Skeletal muscle tissue (tissue), 4 donors: Measurements from ENCODE around the gene SENP8. TPM values are rescaled to one million over a fixed set of nuclear protein-coding genes. Genes with fewer than 3 reads are reported as not detected.

Experiments used
- H3K27ac ChIP-seq: one replicate; pipeline ENCODE4 v1.7.0; 2013; ENCODE audit warnings: mild to moderate bottlenecking, low read depth, low read length, inconsistent platforms
- H3K27me3 ChIP-seq, 3 donors: one replicate each; pipeline ENCODE4 v1.7.0; 2013; ENCODE audit warnings: low read length in 3 of 3; ENCODE audit not compliant: control insufficient read depth in 3 of 3, insufficient read depth in 3 of 3
- H3K36me3 ChIP-seq, 3 donors: one replicate each; pipeline ENCODE4 v1.7.0; 2013; ENCODE audit warnings: low read length in 3 of 3; ENCODE audit not compliant: control insufficient read depth in 3 of 3, insufficient read depth in 3 of 3
- H3K4me1 ChIP-seq, 3 donors: one replicate each; pipeline ENCODE4 v1.7.0; 2013; ENCODE audit warnings: low read length in 3 of 3, mild to moderate bottlenecking in 3 of 3; ENCODE audit not compliant: control insufficient read depth in 3 of 3, insufficient read depth in 3 of 3
- H3K4me3 ChIP-seq, 3 donors: one replicate each; pipeline ENCODE4 v1.7.0; 2013; ENCODE audit warnings: low read length in 3 of 3
- H3K9ac ChIP-seq, 3 donors: one replicate each; pipeline ENCODE4 v1.7.0; 2013; ENCODE audit warnings: low read length in 3 of 3, mild to moderate bottlenecking in 3 of 3, moderate library complexity in 2 of 3, low read depth in 1 of 3
- H3K9me3 ChIP-seq, 3 donors: one replicate each; pipeline ENCODE4 v1.7.0; 2013; ENCODE audit warnings: low read length in 3 of 3; ENCODE audit not compliant: control insufficient read depth in 3 of 3
- total RNA-seq: library from RNA; depleted of rRNA; stranded (reverse); fragments of >200 nt; gene quantifications from one replicate; pipeline ENCODE4 v1.2.3, GENCODE V29; 2014
- donor health status: Osteomylitis.

Gene SENP8
- total RNA-seq, 1 donor from 2014 or later = 2.1 TPM

- Histone ChIP-seq H3K27ac (no peak overlapping the region), H3K9me3 (no peaks in the 10 kb centered on the region), H3K9ac (no peak overlapping the region), H3K36me3 (no peaks in the 10 kb centered on the region), H3K27me3 (no peaks in the 10 kb centered on the region), H3K4me3 (no peak overlapping the region), H3K4me1 (no peaks in the 10 kb centered on the region)
These were observed 29.2 kb downstream of the SENP8 start for GRCh38 chr15:72147418-72147817.

GRCh38 chr15:72153269-72154000, 35.2 kb downstream of the SENP8 start:
- Histone ChIP-seq H3K9me3 (no peaks in the 10 kb centered on the region), H3K27me3 (no peaks in the 10 kb centered on the region), H3K27ac (no peak overlapping the region), H3K4me1 (peaks cover 13 to 15% (median 13%) of the 10 kb centered on the region in 3 donors), H3K9ac (no peak overlapping the region), H3K36me3 (no peaks in the 10 kb centered on the region), H3K4me3 (no peak overlapping the region)

- Histone ChIP-seq H3K9ac (no peak overlapping the region), H3K4me1 (peaks cover 13 to 15% (median 13%) of the 10 kb centered on the region in 3 donors), H3K4me3 (no peak overlapping the region), H3K9me3 (no peaks in the 10 kb centered on the region), H3K27ac (no peak overlapping the region), H3K27me3 (no peaks in the 10 kb centered on the region), H3K36me3 (no peaks in the 10 kb centered on the region)
These were observed 36.1 kb downstream of the SENP8 start for GRCh38 chr15:72154316-72154715.

- Histone ChIP-seq H3K9ac (peak overlapping the region; percentile 23 to 77 (median 55)), H3K4me3 (peak overlapping the region; percentile 63 to 89 (median 84)), H3K27ac (peak overlapping the region; percentile 1), H3K36me3 (no peaks in the 10 kb centered on the region), H3K4me1 (peaks cover 13 to 15% (median 13%) of the 10 kb centered on the region in 3 donors), H3K9me3 (no peaks in the 10 kb centered on the region), H3K27me3 (no peaks in the 10 kb centered on the region)
These were observed 36.9 kb downstream of the SENP8 start for GRCh38 chr15:72155003-72155621.

GRCh38 chr15:72155635-72156616, 37.7 kb downstream of the SENP8 start:
- Histone ChIP-seq H3K4me3 (peak overlapping the region; percentile 63 to 89 (median 84)), H3K9ac (peak overlapping the region; percentile 23 to 77 (median 55)), H3K4me1 (peaks cover 15 to 19% (median 18%) of the 10 kb centered on the region in 3 donors), H3K36me3 (no peaks in the 10 kb centered on the region), H3K27me3 (no peaks in the 10 kb centered on the region), H3K9me3 (no peaks in the 10 kb centered on the region), H3K27ac (peak overlapping the region; percentile 1)

- H3K36me3 ChIP-seq = no peaks in the 10 kb centered on the region
- H3K4me3 ChIP-seq = no peak overlapping the region
- H3K9me3 ChIP-seq = no peaks in the 10 kb centered on the region
- H3K9ac ChIP-seq = no peak overlapping the region
- no peaks in the 10 kb centered on the region for H3K27me3 ChIP-seq
- peaks cover 22 to 29% (median 28%) of the 10 kb centered on the region in 3 donors for H3K4me1 ChIP-seq
- H3K27ac ChIP-seq = no peak overlapping the region
These were observed 38.7 kb downstream of the SENP8 start for GRCh38 chr15:72156928-72157327.

GRCh38 chr15:72160696-72161245, 42.6 kb downstream of the SENP8 start:
- Histone ChIP-seq H3K27ac (no peak overlapping the region), H3K4me1 (peaks cover 18 to 23% (median 22%) of the 10 kb centered on the region in 3 donors)

GRCh38 chr15:72161361-72162132, 43.3 kb downstream of the SENP8 start:
- H3K27me3 ChIP-seq = no peaks in the 10 kb centered on the region
- H3K4me3 ChIP-seq = no peak overlapping the region
- H3K27ac ChIP-seq = peak overlapping the region; percentile 45
- no peaks in the 10 kb centered on the region for H3K9me3 ChIP-seq
- peak overlapping the region in 1 of 3 donors; percentile 51 for H3K9ac ChIP-seq
- H3K4me1 ChIP-seq = peaks cover 14 to 18% (median 17%) of the 10 kb centered on the region in 3 donors
- H3K36me3 ChIP-seq = no peaks in the 10 kb centered on the region

More at GRCh38 chr15:72160696-72161245, 42.6 kb downstream of the SENP8 start:
- Histone ChIP-seq H3K9ac (no peak overlapping the region), H3K36me3 (no peaks in the 10 kb centered on the region), H3K9me3 (no peaks in the 10 kb centered on the region), H3K4me3 (no peak overlapping the region), H3K27me3 (no peaks in the 10 kb centered on the region)

- peaks cover 14 to 18% (median 17%) of the 10 kb centered on the region in 3 donors for H3K4me1 ChIP-seq
- peak overlapping the region in 1 of 3 donors; percentile 45 for H3K9ac ChIP-seq
- no peak overlapping the region for H3K4me3 ChIP-seq
- no peak overlapping the region for H3K27ac ChIP-seq
- H3K9me3 ChIP-seq = no peaks in the 10 kb centered on the region
- no peaks in the 10 kb centered on the region for H3K27me3 ChIP-seq
- H3K36me3 ChIP-seq = no peaks in the 10 kb centered on the region
These were observed 44.4 kb downstream of the SENP8 start for GRCh38 chr15:72162569-72162968.
